GM21390 (cell line): ENCODE data around the gene HSF2BP.
"Not testable (repeated sequence)": the region's sequence is repeated elsewhere in the genome, so short reads cannot be mapped to it uniquely, and the experiment has no call there.

Experiments
- ATAC-seq: cut with Tn5 transposase; IDR thresholded peaks from one replicate; pipeline ENCODE4 v1.9.1; 2021; ENCODE audit not compliant: unreplicated experiment

HSF2BP gene

GRCh38 chr21:43652616-43653015 is 6.7 kb downstream of the HSF2BP start:
- no peak for ATAC-seq

- not testable (repeated sequence) for ATAC-seq
Observed at GRCh38 chr21:43651926-43652325, 7.4 kb downstream of the HSF2BP start.

GRCh38 chr21:43648171-43648570 is 11.1 kb downstream of the HSF2BP start:
- no peak for ATAC-seq

- peak; percentile 72 for ATAC-seq
Observed at GRCh38 chr21:43646550-43647260, 12.6 kb downstream of the HSF2BP start.

- ATAC-seq = no peak
Observed at GRCh38 chr21:43645976-43646375, 13.3 kb downstream of the HSF2BP start.

- no peak for ATAC-seq
Observed at GRCh38 chr21:43645136-43645891, 14.0 kb downstream of the HSF2BP start.

- ATAC-seq = no peak
Observed at GRCh38 chr21:43644609-43645008, 14.7 kb downstream of the HSF2BP start.

- no peak for ATAC-seq
Observed at GRCh38 chr21:43644071-43644470, 15.2 kb downstream of the HSF2BP start.

- ATAC-seq = no peak
Observed at GRCh38 chr21:43643193-43643592, 16.1 kb downstream of the HSF2BP start.

- no peak for ATAC-seq
Observed at GRCh38 chr21:43640400-43640799, 18.9 kb downstream of the HSF2BP start.

- no peak for ATAC-seq
Observed at GRCh38 chr21:43639470-43640353, 19.6 kb downstream of the HSF2BP start.

GRCh38 chr21:43637530-43638158 is 21.6 kb downstream of the HSF2BP start:
- ATAC-seq = no peak

GRCh38 chr21:43635436-43635835 is 23.9 kb downstream of the HSF2BP start:
- no peak for ATAC-seq

- ATAC-seq = no peak
Observed at GRCh38 chr21:43634618-43635017, 24.7 kb downstream of the HSF2BP start.

GRCh38 chr21:43632373-43632905 is 26.8 kb downstream of the HSF2BP start:
- no peak for ATAC-seq

GRCh38 chr21:43631411-43632107 is 27.7 kb downstream of the HSF2BP start:
- ATAC-seq = no peak

GRCh38 chr21:43627527-43627926 is 31.8 kb downstream of the HSF2BP start:
- no peak for ATAC-seq

- no peak for ATAC-seq
Observed at GRCh38 chr21:43626390-43626789, 32.9 kb downstream of the HSF2BP start.

- no peak for ATAC-seq
Observed at GRCh38 chr21:43624339-43624738, 34.9 kb downstream of the HSF2BP start.

GRCh38 chr21:43623588-43623987 is 35.7 kb downstream of the HSF2BP start:
- no peak for ATAC-seq
